K562 (cell line): ENCODE results near the gene SNX9. TPM values are rescaled to one million over a fixed set of nuclear protein-coding genes. Genes with fewer than 3 reads are reported as not detected.

Source experiments
- CBX3 ChIP-seq, 2 experiments: IDR thresholded peaks; 1 replicate in 1 of 2; 2 replicates in 1 of 2; pipeline ENCODE4 v1.6.1; 2012; ENCODE audit warnings: inconsistent platforms in 2 of 2, low read length in 2 of 2, borderline replicate concordance in 1 of 2, control low read depth in 1 of 2
- CHD4 ChIP-seq: fragments of 200-600 bp; sonication (generic); IDR thresholded peaks from 3 replicates; pipeline ENCODE4 v1.6.1; 2012; ENCODE audit warnings: low read depth, mild to moderate bottlenecking, mixed read lengths, low read length, inconsistent platforms; ENCODE audit not compliant: insufficient read depth, insufficient replicate concordance, poor library complexity, severe bottlenecking
- GABPB2 ChIP-seq: fragments of 250-450 bp; sonication (Bioruptor Pico); conservative IDR thresholded peaks from 2 replicates; pipeline ENCODE4 v1.5.1; 2021; ENCODE audit warnings: mild to moderate bottlenecking
- GATAD2A ChIP-seq: fragments of 450-650 bp; IDR thresholded peaks from 2 replicates; pipeline ENCODE4 v1.6.1; 2017
- HCFC1 ChIP-seq: IDR thresholded peaks from 2 replicates; pipeline ENCODE4 v1.6.1; 2012; ENCODE audit warnings: low read depth, low read length, improper control_type of control experiment
- KDM1A ChIP-seq, 2 experiments: fragments of 450-650 bp; IDR thresholded peaks; 2 replicates each; pipeline ENCODE4 v1.6.1; 2016; ENCODE audit warnings: mild to moderate bottlenecking in 2 of 2
- LCOR ChIP-seq: sonication (generic); formaldehyde crosslinking; IDR thresholded peaks from 2 replicates; pipeline ENCODE4 v1.8.0; 2022; ENCODE audit warnings: mild to moderate bottlenecking, missing genetic modification reagents
- NCOA1 ChIP-seq: fragments of 450-650 bp; IDR thresholded peaks from 2 replicates; pipeline ENCODE4 v1.6.1; 2016; ENCODE audit warnings: low read depth
- NCOA4 ChIP-seq: fragments of 450-650 bp; IDR thresholded peaks from 2 replicates; pipeline ENCODE4 v1.6.1; 2018; ENCODE audit warnings: mild to moderate bottlenecking; ENCODE audit not compliant: partially characterized antibody
- NFYB ChIP-seq: IDR thresholded peaks from 2 replicates; pipeline ENCODE4 v1.6.1; 2011; ENCODE audit warnings: mild to moderate bottlenecking, moderate library complexity; ENCODE audit not compliant: insufficient read length; ENCODE audit errors: extremely low read depth
- PHB ChIP-seq: fragments of 250-450 bp; sonication (Bioruptor Pico); IDR thresholded peaks from 2 replicates; pipeline ENCODE4 v1.5.0; 2021
- PURB ChIP-seq: sonication (generic); formaldehyde crosslinking; IDR thresholded peaks from 2 replicates; pipeline ENCODE4 v1.9.0; 2021; ENCODE audit warnings: low read depth, mild to moderate bottlenecking, missing genetic modification reagents
- SAFB2 ChIP-seq: fragments of 200-400 bp; formaldehyde crosslinking; IDR thresholded peaks from 2 replicates; pipeline ENCODE4 v1.6.1; 2018; ENCODE audit warnings: borderline replicate concordance, low read length, low read depth, moderate library complexity; ENCODE audit not compliant: severe bottlenecking
- SMAD2 ChIP-seq: fragments of 150-350 bp; IDR thresholded peaks from 2 replicates; pipeline ENCODE4 v1.6.1; 2014; ENCODE audit warnings: low read depth, mild to moderate bottlenecking, low read length
- TRIM28 ChIP-seq: fragments of 450-650 bp; IDR thresholded peaks from 2 replicates; pipeline ENCODE4 v1.6.1; 2017
- ZBED1 ChIP-seq: IDR thresholded peaks from 2 replicates; pipeline ENCODE4 v1.6.1; 2014
- ZBTB8A ChIP-seq: fragments of 450-650 bp; IDR thresholded peaks from 2 replicates; pipeline ENCODE4 v1.6.1; 2018; ENCODE audit warnings: mild to moderate bottlenecking, moderate library complexity; ENCODE audit not compliant: partially characterized antibody
- ZNF384 ChIP-seq: IDR thresholded peaks from 2 replicates; pipeline ENCODE4 v1.6.1; 2012; ENCODE audit warnings: low read depth, low read length, improper control_type of control experiment
- ZNF778 ChIP-seq: fragments of 450-650 bp; formaldehyde crosslinking; IDR thresholded peaks from 2 replicates; pipeline ENCODE4 v1.4.0; 2020; ENCODE audit warnings: mild to moderate bottlenecking, moderate library complexity
- polyA plus RNA-seq, 8 experiments: library from polyadenylated mRNA; depleted of rRNA in 4 of 8; stranded (reverse) in 5 of 8; unstranded in 3 of 8; fragments of >200 nt; fragmentation: Nextera tagmentation in 2 of 8; fragmentation: Illumina TruSeq in 1 of 8; extraction: Ambion mirVana in 2 of 8; extraction: Trizol in 1 of 8; gene quantifications; 2 replicates each; pipeline versions ENCODE4 v1.2.1 to v1.2.3, GENCODE V29; 2011 to 2014; ENCODE audit warnings: inconsistent platforms in 1 of 8, missing spikeins in 1 of 8
- total RNA-seq, 7 experiments: library from RNA; depleted of rRNA in 6 of 7; stranded (reverse); fragments of >200 nt in 6 of 7; fragmentation: Illumina TruSeq in 2 of 7; extraction: Trizol in 2 of 7; gene quantifications; 2 replicates each; pipeline versions ENCODE4 v1.2.1 to v1.2.3, GENCODE V29; 2011 to 2021; ENCODE audit warnings: low replicate concordance in 1 of 7
- TF ChIP-seq, protein P1 (sequence below): sonication (generic); formaldehyde crosslinking; IDR thresholded peaks from 2 replicates; pipeline ENCODE4 v1.8.0; 2022; ENCODE audit warnings: missing genetic modification reagents, mild to moderate bottlenecking, moderate library complexity, borderline replicate concordance
- TF ChIP-seq, protein P2 (sequence below): IDR thresholded peaks from 2 replicates; pipeline ENCODE4 v1.6.1; 2016; ENCODE audit warnings: missing genetic modification characterization, missing compliant biosample characterization
- TF ChIP-seq, protein P3 (sequence below): IDR thresholded peaks from 2 replicates; pipeline ENCODE4 v1.6.1; 2011; ENCODE audit not compliant: insufficient read length; ENCODE audit errors: extremely low read depth
- TF ChIP-seq, protein P4 (sequence below): fragments of 450-650 bp; IDR thresholded peaks from 2 replicates; pipeline ENCODE4 v1.6.1; 2016; ENCODE audit warnings: missing biosample characterization, missing genetic modification characterization
- TF ChIP-seq, protein P5 (sequence below): fragments of 250-450 bp; sonication (Bioruptor Pico); IDR thresholded peaks from 2 replicates; pipeline ENCODE4 v1.5.0; 2022; ENCODE audit warnings: mild to moderate bottlenecking

Gene SNX9
- total and polyA plus RNA-seq, 9 of the 15 experiments (the other 6 are each of a cell fraction or from before 2014, with no cell fraction given) = 6.0 to 81.7 (median 57.1) TPM

GRCh38 chr6:157841211-157841840 is 18.3 kb downstream of the SNX9 start (continued):
- TF ChIP-seq, protein P1, sequence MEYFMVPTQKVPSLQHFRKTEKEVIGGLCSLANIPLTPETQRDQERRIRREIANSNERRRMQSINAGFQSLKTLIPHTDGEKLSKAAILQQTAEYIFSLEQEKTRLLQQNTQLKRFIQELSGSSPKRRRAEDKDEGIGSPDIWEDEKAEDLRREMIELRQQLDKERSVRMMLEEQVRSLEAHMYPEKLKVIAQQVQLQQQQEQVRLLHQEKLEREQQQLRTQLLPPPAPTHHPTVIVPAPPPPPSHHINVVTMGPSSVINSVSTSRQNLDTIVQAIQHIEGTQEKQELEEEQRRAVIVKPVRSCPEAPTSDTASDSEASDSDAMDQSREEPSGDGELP (CRISPR knock-in tag) = peak; percentile 43; the same call in 1 of the 2 replicates
- TF ChIP-seq ZNF384 (no peak), CBX3 (IDR thresholded peaks at IDR 0.05; ENCODE audit: borderline replicate concordance in 1 of 2, low read length in 2 of 2) (peak in 1 of 2 experiments; percentile 82; a peak in 1 of 3 replicates), GATAD2A (0 out of 2 replicates have a peak, but pooled peaks have one; percentile 64), NFYB (no peak), GABPB2 (CRISPR knock-in tag) (no peak), SMAD2 (no peak), PURB (CRISPR knock-in tag) (no peak), NCOA4 (no peak), ZNF778 (no peak), KDM1A (IDR thresholded peaks at IDR 0.05) (no peak), PHB (no peak), ZBTB8A (no peak), SAFB2 (no peak), CHD4 (no peak), LCOR (CRISPR knock-in tag) (no peak), NCOA1 (0 out of 2 replicates have a peak, but pooled peaks have one; percentile 36), ZBED1 (no peak), TRIM28 (peak; percentile 55; the same call in 1 of the 2 replicates), HCFC1 (no peak)
- TF ChIP-seq, protein P2, sequence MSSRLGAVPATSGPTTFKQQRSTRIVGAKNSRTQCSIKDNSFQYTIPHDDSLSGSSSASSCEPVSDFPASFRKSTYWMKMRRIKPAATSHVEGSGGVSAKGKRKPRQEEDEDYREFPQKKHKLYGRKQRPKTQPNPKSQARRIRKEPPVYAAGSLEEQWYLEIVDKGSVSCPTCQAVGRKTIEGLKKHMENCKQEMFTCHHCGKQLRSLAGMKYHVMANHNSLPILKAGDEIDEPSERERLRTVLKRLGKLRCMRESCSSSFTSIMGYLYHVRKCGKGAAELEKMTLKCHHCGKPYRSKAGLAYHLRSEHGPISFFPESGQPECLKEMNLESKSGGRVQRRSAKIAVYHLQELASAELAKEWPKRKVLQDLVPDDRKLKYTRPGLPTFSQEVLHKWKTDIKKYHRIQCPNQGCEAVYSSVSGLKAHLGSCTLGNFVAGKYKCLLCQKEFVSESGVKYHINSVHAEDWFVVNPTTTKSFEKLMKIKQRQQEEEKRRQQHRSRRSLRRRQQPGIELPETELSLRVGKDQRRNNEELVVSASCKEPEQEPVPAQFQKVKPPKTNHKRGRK (tag) = no peak
- TF ChIP-seq, protein P3, sequence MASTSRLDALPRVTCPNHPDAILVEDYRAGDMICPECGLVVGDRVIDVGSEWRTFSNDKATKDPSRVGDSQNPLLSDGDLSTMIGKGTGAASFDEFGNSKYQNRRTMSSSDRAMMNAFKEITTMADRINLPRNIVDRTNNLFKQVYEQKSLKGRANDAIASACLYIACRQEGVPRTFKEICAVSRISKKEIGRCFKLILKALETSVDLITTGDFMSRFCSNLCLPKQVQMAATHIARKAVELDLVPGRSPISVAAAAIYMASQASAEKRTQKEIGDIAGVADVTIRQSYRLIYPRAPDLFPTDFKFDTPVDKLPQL = no peak
- TF ChIP-seq, protein P4, sequence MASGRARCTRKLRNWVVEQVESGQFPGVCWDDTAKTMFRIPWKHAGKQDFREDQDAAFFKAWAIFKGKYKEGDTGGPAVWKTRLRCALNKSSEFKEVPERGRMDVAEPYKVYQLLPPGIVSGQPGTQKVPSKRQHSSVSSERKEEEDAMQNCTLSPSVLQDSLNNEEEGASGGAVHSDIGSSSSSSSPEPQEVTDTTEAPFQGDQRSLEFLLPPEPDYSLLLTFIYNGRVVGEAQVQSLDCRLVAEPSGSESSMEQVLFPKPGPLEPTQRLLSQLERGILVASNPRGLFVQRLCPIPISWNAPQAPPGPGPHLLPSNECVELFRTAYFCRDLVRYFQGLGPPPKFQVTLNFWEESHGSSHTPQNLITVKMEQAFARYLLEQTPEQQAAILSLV (tag) = no peak
- TF ChIP-seq, protein P5, sequence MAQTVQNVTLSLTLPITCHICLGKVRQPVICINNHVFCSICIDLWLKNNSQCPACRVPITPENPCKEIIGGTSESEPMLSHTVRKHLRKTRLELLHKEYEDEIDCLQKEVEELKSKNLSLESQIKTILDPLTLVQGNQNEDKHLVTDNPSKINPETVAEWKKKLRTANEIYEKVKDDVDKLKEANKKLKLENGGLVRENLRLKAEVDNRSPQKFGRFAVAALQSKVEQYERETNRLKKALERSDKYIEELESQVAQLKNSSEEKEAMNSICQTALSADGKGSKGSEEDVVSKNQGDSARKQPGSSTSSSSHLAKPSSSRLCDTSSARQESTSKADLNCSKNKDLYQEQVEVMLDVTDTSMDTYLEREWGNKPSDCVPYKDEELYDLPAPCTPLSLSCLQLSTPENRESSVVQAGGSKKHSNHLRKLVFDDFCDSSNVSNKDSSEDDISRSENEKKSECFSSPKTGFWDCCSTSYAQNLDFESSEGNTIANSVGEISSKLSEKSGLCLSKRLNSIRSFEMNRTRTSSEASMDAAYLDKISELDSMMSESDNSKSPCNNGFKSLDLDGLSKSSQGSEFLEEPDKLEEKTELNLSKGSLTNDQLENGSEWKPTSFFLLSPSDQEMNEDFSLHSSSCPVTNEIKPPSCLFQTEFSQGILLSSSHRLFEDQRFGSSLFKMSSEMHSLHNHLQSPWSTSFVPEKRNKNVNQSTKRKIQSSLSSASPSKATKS (CRISPR knock-in tag) = no peak
